Keratinocyte (primary cell): ENCODE measurements around the gene METTL3.

Experiments used
- CTCF ChIP-seq, 3 experiments: IDR thresholded peaks in 1 of 3; conservative IDR thresholded peaks in 1 of 3; optimal IDR thresholded peaks in 1 of 3; 2 replicates in 2 of 3; 3 replicates in 1 of 3; pipeline versions ENCODE3 to v1.5.1; 2011; ENCODE audit warnings: low read length in 3 of 3, mild to moderate bottlenecking in 3 of 3, moderate library complexity in 2 of 3, control low read depth in 1 of 3, inconsistent platforms in 1 of 3; ENCODE audit not compliant: insufficient read depth in 2 of 3; ENCODE audit errors: extremely low read depth in 1 of 3
- EZH2 ChIP-seq: IDR thresholded peaks from one replicate; pipeline ENCODE4 v1.6.1; 2012; ENCODE audit warnings: inconsistent platforms, mild to moderate bottlenecking, low read length, moderate library complexity

- no peak for TF ChIP-seq EZH2
- no peak for TF ChIP-seq CTCF (optimal IDR thresholded peaks at IDR 0.05 in 1 of 3, IDR thresholded peaks at IDR 0.05 in 1 of 3, conservative IDR thresholded peaks at IDR 0.05 in 1 of 3; ENCODE audit: extremely low read depth in 1 of 3, insufficient read depth in 2 of 3, low read length in 3 of 3)
Observed at GRCh38 chr14:21455592-21455911, 55.6 kb downstream of the METTL3 start.
